ENCODE measurements around the gene ARMH3. TPM values are rescaled to one million over a fixed set of nuclear protein-coding genes. Genes with fewer than 3 reads are reported as not detected.
"Not testable (repeated sequence)": the region's sequence is repeated elsewhere in the genome, so short reads cannot be mapped to it uniquely, and the experiment has no call there.

The ARMH3 gene
- total RNA-seq, 1 donor from 2014 or later, result 5.3 TPM

DNA sequence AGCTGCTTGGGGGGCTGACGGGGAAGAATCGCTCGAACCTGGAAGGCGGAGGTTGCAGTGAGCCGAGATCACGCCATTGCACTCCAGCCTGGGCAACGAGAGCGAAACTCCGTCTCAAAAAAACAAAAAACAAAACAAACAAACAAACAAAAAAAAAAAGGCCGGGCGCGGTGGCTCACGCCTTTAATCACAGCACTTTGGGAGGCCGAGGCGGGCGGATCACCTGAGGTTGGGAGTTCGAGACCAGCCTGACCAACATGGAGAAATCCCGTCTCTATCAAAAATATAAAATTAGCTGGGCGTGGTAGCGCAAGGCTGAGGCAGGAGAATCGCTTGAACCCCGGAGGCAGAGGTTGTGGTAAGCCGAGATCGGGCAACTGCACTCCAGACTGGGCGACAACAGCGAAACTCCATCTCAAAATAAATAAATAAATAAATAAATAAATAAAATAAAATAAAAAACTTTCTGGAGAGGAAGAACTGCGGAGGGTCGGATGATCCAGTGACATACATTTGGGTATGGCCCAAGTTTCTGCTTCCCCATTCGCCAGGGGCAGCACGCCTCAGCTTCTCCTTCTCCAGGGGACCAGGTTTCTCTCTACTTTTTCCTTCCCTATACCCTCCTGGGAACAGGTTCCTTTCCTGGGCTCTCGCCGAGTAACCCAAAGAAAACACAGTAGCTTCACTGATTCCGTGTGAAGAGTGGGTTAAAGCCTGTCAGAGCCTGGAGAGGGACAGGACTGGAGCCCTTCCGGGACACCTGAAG is 909 bp downstream of the ARMH3 start:
- peak in 1 of 2 donors; percentile 9 for DNase-seq (ENCODE audit: low read depth in 2 of 2)

DNA sequence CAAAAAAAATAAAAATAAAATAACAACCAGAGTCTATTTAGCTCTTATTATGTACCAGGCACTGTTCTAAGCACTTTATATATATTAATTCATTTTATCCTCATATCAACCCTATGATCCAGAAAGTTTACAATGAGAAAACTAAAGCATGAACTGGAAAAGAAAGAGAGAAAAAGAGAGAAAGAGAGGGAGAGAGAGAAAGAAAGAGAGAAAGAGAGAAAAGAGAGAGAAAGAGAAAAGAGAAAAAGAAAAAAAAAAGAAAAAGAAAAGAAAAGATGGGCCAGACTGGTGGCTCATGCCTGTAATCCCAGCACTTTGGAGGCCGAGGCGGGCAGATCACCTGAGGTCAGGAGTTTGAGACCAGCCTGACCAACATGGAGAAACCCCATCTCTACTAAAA is 9.9 kb downstream of the ARMH3 start:
- DNase-seq (ENCODE audit: low read depth in 2 of 2), result no peak

DNA sequence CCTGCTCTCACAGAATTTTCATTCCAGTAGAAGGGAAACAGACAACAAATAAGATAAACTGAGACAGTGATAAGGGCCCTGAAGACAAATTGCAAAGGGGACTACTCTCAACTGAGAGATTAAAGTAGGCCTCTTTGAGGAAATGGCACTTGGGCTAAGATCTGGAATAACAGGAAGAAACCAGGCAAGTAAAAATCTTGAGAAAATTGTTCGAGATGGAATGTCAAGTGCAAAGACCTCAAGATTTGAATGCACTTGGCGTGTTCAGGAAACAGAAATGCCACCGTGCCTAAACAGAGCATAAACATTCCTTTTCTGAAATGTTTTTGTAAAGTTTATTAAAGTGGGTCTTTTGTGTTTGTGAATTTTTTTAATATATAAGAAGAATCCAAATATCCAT is 10.7 kb downstream of the ARMH3 start:
- DNase-seq (ENCODE audit: low read depth in 2 of 2), result no peak

DNA sequence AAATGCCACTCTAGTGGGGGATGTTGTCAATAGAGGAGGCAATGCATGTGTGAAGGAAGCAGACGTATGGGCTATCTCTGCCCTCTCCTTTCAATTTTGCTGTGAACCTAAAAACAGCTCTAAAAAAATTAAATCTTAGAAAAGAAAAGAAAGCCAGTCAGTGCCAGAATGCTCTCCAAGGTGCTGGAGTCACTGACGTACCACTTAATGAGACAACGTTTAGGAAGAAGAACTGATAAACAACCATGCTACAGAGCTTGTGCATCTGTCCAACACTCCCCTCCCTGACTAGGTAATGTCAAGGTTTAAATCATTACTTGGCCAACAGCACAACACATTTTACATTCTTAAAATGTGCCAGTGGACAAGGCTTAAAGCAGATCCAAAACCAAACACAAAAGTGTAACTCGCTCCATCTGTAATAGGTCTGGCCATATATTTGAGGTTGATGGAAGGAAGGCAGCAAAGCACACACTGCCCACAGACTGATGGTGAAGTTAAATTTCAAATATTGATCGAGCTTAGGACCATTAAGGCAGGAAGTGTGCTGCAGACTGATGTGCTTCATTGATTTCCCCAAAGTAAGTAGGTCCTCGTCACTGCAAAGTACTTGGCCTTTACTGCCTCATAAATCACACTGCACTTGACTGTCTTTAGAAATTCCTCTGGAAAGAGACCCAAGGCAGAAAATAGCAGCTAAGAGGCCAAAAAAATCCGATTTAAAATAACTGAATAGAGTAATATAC is 15.5 kb downstream of the ARMH3 start:
- DNase-seq (ENCODE audit: low read depth in 2 of 2), result no peak

DNA sequence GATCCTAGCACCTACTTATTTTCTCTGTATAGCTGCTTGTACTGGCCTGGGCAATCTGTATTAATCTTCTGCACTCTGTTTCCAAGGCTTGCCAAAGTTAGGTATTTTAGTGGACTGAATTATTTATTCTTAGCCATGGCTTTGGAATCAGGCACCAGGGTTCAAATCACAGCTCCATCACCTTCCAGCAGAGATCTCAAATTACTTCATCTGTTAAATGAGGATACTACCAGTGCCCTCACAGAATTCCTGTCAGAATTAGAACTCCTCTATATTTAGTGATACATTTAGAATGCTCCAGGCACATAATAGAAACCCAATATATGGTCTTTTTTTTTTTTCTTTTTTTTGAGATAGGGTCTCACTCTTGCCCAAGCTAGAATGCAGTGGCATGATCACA is 17.6 kb downstream of the ARMH3 start:
- no peak for DNase-seq (ENCODE audit: low read depth in 2 of 2)

DNA sequence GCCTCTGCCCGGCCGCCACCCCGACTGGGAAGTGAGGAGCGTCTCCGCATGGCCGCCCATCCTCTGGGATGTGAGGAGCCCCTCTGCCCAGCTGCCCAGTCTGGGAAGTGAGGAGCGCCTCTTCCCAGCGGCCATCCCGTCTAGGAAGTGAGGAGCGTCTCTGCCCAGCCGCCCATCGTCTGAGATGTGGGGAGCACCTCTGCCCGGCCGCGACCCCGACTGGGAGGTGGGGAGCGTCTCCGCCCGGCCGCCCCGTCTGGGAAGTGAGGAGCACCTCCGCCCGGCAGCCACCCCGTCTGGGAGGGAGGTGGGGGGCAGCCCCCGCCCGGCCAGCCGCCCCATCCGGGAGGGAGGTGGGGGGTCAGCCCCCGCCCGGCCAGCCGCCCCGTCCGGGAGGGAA is 20.2 kb downstream of the ARMH3 start:
- DNase-seq (ENCODE audit: low read depth in 2 of 2), result not testable (repeated sequence)

DNA sequence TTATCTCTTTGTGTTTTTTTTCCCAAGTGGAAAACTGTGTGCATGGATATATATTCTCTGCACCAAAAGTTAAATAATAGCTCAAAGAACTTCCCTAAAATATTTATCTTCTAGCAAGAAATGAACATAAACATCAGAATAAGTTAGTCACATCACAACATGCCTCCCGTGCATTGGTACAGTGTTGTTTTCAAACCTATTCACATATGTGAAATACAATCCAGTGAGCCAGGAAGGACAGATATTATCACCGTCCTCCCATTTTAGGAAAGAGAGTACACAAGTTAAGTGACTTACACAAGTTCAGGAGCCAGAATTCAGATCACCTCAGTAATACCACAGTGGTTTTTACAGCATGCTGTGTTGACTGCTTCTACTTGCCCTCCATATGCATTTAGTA is 22.2 kb downstream of the ARMH3 start:
- DNase-seq (ENCODE audit: low read depth in 2 of 2), result no peak

DNA sequence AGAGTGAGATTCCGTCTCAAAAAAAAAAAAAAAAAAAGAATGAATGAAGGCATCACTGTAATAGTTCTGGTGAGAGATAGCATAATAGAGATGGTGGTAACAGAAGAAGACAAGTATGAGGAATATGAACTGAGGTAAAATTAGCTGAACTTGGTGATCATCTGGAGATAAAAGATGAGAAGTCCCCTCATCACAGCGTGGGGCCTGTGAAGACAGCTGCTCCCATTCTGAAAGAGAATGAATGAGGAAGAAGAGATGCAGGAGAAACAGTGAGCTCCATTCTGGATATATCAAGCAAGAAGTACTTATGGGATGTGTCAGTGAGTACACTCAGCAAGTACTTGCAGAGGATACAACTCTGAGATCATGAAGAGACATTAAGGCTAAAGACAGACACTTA is 28.7 kb downstream of the ARMH3 start:
- no peak for DNase-seq (ENCODE audit: low read depth in 2 of 2)

DNA sequence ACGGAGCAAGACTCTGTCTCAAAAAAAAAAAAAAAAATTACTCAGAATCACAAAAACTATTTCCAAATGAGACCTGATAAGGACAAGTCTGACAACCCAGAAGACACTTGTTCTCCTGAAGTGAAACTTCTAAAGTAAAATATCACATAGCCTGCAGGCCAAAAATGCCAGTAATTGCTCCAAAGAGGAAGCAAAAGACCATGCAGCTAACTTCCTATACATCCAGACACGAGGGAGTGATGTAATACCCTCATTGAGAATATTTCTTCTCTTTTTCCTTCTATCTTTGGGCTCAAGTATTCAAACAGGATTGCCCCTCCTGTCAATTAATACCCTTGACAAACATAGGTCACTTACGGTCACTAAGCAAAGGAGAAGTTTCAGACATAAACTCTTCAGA is 31.2 kb downstream of the ARMH3 start:
- no peak for DNase-seq (ENCODE audit: low read depth in 2 of 2)

DNA sequence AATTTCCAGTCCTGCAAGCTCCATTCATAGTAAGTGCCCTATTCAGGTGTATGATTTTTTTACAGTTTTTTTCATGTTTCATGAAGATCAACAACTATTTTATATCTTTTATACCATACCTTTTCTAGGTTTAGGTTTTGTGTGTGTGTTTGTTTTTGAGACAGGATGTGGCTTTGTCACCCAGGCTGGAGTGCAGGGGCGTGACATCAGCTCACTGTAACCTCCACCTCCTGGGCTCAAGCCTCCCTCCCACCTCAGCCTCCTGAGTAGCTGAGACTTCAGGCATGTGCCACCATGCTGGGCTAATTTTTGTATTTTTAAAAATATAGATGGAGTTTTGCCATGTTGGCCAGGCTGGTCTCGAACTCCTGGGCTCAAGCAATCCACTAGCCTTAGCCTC is 35.0 kb downstream of the ARMH3 start:
- no peak for DNase-seq (ENCODE audit: low read depth in 2 of 2)

DNA sequence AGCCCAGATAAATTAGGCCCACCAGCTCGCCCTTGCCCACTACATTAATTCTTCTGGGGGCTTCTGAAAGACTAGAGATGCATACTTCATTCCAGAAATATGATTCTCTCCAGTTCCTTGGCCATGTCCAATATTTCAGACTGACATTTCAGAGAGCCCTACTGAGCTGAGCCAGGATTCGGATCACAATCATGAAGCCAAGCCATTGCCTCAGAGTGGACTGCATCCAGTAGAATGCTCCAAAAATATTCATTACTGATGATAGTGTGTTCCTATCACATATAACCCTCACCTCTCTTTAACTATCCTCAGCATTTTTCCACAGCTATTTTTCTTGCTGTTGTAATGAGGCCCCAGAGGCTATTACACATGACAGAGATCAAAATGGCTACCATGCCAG is 38.7 kb downstream of the ARMH3 start:
- no peak for DNase-seq (ENCODE audit: low read depth in 2 of 2)

DNA sequence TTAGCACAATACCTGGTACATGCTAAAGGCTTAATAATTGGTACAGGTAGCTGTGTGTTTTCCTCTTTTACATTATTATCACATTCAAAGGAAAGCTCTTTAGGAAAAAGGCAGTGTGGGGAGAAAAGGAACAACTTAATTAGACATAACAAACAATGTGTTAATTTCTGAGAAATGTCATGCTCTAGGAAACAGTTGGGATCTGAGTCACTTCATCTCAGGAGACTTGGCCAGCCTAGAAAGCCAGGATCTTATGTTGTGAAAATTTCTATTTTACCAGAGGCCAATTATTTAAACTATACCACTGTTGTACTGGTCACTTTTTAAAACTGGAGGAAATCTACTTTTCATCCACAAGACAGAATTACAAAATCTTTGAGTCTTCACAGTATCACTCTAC is 39.6 kb downstream of the ARMH3 start:
- DNase-seq (ENCODE audit: low read depth in 2 of 2), result peak in 1 of 2 donors; percentile 13

DNA sequence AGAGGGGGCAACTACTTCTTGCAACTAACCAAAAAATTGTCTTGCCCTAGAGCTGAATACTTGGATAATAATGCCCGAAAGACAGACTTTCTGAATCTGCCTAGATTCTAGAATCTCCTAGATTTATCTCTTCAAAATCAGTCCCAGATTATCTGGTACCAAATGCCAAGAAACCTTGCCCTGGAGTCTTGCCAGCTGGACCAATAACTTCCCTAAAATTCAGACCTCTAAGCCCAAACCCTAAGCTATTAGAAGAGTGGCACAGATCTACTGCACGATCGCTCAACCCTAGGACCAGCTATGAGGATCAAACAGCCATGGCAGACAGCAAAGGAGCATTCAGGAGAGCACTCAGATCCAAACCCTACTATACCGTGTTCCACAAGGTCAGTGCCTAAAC is 45.0 kb downstream of the ARMH3 start:
- DNase-seq (ENCODE audit: low read depth in 2 of 2), result no peak

DNA sequence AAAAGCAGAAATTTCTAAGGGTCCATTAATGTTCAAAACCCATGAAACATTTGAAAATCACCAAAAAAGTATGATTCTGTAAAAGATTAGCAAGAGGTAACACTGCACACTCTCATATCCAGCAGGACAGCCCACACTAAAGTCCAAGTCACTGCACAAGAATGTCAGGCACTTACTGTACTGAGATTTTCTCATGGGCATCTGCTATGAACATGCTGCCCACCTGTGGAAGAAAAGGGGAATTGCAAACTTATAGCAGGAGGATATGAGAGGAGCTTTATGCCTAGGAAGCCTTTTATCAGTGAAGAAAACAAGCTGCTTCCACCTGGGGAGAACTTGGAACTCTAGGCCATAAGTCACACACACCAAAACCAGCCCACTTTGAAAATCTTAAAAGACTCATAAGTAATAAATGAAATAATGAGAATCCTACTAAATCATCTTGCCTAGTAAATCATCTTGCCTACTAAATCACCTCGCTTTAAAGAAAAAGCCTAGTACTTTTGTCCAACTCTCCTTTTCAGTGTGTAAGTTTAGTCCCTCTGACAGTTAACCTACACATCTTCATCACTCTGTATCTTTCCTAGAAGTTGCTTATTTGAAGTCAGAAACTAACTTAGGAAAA is 46.1 kb downstream of the ARMH3 start:
- peak; percentile 56 to 86 for DNase-seq (ENCODE audit: low read depth in 2 of 2)

DNA sequence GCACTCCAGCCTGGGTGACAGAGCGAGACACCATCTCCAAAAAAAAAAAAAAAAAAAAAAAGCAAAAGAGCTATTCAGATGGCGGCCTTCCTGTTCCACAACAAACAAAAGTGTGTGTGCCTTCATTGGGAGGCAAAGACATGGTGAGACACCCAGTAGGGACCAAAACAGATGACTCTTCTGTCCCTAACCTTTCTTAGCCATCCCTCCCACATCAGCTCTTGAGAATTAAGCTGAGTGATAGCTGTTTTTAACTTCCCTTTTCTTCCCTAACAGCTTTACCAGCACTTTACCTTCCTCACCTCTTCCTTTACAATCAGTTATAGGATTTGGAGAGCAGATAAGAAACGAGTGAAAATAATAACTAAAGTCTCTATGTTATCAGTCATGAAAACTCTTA is 48.2 kb downstream of the ARMH3 start:
- DNase-seq (ENCODE audit: low read depth in 2 of 2), result no peak

DNA sequence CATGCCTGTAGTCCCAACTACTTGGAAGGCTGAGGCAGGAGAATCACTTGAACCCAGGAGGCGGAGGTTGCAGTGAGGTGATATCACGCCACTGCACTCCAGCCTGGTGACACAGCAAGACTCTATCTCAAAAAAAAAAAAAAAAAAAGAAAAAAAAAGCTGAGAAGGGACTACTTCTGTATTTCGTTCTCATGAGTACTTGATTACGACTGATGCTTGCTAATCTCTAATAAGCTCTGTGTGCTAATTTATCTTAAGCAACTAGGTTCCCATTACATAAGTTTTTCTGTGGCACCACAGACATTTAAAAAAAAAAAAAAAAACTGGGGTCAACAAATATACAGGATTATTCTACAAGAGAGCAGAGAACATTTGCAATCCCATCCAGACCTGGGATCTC is 48.9 kb downstream of the ARMH3 start:
- not testable (repeated sequence) for DNase-seq (ENCODE audit: low read depth in 2 of 2)

DNA sequence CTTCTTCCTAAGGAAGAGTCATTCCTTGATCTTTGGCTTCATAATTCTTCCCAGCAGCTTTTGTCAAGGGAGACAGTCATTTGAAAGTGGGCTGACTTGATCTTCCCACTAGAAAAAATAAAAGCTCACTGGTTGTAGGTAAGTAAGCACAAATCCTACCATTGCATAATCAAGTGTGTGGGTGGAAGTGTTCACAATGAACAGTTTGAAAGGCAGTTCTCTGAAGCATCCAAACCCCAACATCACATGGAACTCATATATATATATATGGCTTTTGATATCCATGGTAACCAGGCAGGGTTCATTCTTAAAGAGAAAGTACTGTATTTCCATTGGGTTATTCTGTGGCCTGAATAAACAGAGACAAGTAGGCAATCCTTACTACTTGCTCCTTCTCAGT is 51.6 kb downstream of the ARMH3 start:
- DNase-seq (ENCODE audit: low read depth in 2 of 2), result no peak

DNA sequence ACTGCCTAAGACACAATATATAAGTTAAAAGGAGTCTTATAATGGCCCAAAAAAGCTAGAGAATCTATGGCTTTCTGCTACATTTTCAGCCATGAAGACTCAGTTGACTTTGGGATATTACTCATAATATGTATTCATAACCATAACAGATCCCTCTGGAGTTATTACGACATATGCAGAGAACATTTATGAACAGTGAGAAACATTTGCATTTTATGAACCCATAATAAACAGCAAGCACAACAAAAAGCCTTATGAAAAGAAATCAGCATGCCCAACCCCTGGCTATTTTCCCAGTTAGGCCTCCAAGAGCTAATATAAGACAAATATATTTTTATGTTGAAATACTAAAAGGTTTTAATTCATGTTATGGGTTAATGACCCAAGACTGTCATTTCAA is 52.4 kb downstream of the ARMH3 start:
- DNase-seq (ENCODE audit: low read depth in 2 of 2), result no peak

DNA sequence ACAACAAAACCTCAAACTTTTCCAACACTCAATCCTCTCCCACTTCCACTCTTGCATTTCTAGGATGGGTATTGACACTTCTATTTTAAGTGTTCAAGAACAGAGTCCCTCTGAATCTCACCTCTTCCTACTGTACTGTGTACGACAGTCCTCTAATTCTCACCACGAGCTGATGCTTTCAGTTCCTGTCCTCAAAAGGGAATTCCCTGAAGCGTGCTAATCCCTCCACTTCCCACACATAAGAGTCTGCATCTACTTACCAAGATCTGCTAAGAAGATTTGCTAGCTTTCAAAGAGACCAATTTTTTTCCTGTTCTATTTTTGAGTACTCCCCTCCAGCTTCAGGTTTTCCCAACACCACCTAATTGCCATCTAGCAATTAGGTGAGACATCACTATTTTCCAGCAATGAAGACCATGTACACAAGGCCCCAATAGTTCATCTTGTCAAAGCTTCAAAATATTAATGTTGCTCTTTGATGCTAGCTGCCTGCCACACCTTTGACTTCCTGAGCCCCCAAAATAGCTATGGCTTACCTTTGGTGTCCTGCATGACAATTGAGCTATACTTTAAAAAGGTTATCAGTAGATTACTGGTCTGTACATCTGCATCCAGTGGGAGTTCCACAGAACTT is 54.4 kb downstream of the ARMH3 start:
- no peak for DNase-seq (ENCODE audit: low read depth in 2 of 2)

DNA sequence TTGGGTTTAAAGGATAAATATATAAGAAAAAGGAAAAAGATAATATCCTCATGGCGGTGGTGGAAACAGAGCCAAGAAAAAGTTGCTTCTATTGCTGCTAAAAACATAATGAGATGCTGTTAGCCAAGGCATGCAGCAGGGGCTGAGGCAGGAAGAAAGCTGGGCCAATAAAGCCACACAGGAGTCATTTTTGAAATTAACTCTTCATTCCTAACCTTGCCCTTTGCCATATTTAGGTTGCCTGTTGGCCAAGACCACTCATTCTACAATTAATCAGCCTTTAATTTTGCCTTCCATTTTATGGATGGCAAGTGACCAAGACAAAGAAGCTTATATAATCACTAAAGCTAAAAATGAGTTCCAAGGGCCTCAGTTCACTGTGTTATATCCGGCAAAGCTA is 58.2 kb downstream of the ARMH3 start:
- no peak for DNase-seq (ENCODE audit: low read depth in 2 of 2)

DNA sequence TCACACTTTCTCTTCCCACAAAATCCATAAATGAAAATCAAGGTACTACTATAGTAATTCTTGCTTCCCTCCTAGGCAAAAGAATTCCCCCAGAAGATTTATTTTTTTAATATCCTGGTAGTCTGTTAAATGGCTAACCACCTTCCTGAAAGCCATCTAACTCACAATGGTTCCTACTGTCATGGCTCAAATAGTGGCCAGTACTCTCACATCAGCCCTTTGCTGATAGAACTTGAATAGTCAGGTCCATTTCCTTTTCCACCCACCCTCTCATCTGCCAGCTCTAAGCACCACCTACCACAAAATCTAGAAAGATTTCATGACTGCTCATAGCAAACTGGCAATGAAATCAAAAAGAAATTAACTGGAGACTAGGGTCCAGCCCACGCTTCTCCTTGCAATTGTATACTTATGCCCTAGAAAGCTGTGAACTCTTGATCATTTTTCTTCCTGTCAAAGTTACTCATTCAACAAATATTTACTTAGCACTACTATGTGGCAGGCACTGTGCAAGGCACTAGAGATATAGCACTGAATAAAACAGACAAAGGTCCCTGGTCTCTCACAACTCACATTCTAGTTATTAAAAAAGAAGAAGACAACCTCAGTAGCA is 60.4 kb downstream of the ARMH3 start:
- peak in 1 of 2 donors; percentile 36 for DNase-seq (ENCODE audit: low read depth in 2 of 2)
